Activated CD8-positive, alpha-beta memory T cell treated with anti-CD3 and anti-CD28 coated beads, Interleukin-2, amount 10 ng/mL, durations not matched to agents 7 days and 5 days (primary cell): ENCODE data around the gene ANKHD1. TPM values are rescaled to one million over a fixed set of nuclear protein-coding genes. Genes with fewer than 3 reads are reported as not detected.
"Not testable (repeated sequence)": the region's sequence is repeated elsewhere in the genome, so short reads cannot be mapped to it uniquely, and the experiment has no call there.

Source experiments
- ATAC-seq: fragments of 150-1000 bp; cut with Tn5 transposase; one replicate; pipeline ENCODE4 v1.10.0; 2021; ENCODE audit warnings: moderate library complexity
- CTCF ChIA-PET: fragments of 350-600 bp; sonication (Branson Sonifier 250); formaldehyde crosslinking; loops from one replicate; lab custom pipeline; 2021; ENCODE audit warnings: antibody characterized with exemption; lab: Charles Lee
- DNase-seq: peaks from one replicate; pipeline ENCODE4 v3.0.0-alpha.2; 2020
- H3K27ac Mint-ChIP-seq: one replicate; pipeline ENCODE4 v1.8.0; 2021; ENCODE audit warnings: mild to moderate bottlenecking, mixed read lengths
- H3K27me3 Mint-ChIP-seq: one replicate; pipeline ENCODE4 v1.8.0; 2021; ENCODE audit warnings: mixed read lengths
- H3K36me3 Mint-ChIP-seq: one replicate; pipeline ENCODE4 v1.8.0; 2021; ENCODE audit warnings: mild to moderate bottlenecking, mixed read lengths
- H3K4me1 Mint-ChIP-seq: one replicate; pipeline ENCODE4 v1.8.0; 2021; ENCODE audit warnings: mixed read lengths
- H3K4me3 Mint-ChIP-seq: one replicate; pipeline ENCODE4 v1.8.0; 2021; ENCODE audit warnings: mild to moderate bottlenecking, moderate library complexity, mixed read lengths
- H3K9me3 Mint-ChIP-seq: one replicate; pipeline ENCODE4 v1.8.0; 2022; ENCODE audit warnings: low read depth, mixed read lengths
- total RNA-seq, 2 experiments: library from RNA; stranded (reverse); gene quantifications; one replicate each; pipeline ENCODE4 v1.2.3, GENCODE V29; 2021

Gene ANKHD1
- total RNA-seq, 2 experiments from 2014 or later, result 111 to 124 TPM

GRCh38 chr5:140469259-140469658 lies 67.6 kb downstream of the ANKHD1 start:
- ATAC-seq (no peak), DNase-seq (no peak)
- CTCF ChIA-PET, result no interaction called here
- Mint-ChIP-seq H3K27me3 (no peaks in the 10 kb centered on the region), H3K4me1 (no peaks in the 10 kb centered on the region), H3K36me3 (peaks cover 25% of the 10 kb centered on the region), H3K9me3 (no peaks in the 10 kb centered on the region), H3K27ac (no peak overlapping the region), H3K4me3 (no peak overlapping the region)

- no peaks in the 10 kb centered on the region for H3K4me1 Mint-ChIP-seq
- H3K4me3 Mint-ChIP-seq, result no peak overlapping the region
- DNase-seq (no peak), ATAC-seq (no peak)
- no peaks in the 10 kb centered on the region for H3K27me3 Mint-ChIP-seq
- no peak overlapping the region for H3K27ac Mint-ChIP-seq
- H3K9me3 Mint-ChIP-seq, result no peaks in the 10 kb centered on the region
- H3K36me3 Mint-ChIP-seq, result peaks cover 12% of the 10 kb centered on the region
- CTCF ChIA-PET, result no interaction called here
Observed at GRCh38 chr5:140480310-140481014, 78.8 kb downstream of the ANKHD1 start.

GRCh38 chr5:140481758-140482157 lies 80.1 kb downstream of the ANKHD1 start:
- no peak for DNase-seq

GRCh38 chr5:140483055-140483454 lies 81.4 kb downstream of the ANKHD1 start:
- no peak overlapping the region for H3K4me3 Mint-ChIP-seq
- DNase-seq (no peak), ATAC-seq (no peak)
- no peaks in the 10 kb centered on the region for H3K27me3 Mint-ChIP-seq
- CTCF ChIA-PET, result no interaction called here
- H3K27ac Mint-ChIP-seq, result no peak overlapping the region
- no peaks in the 10 kb centered on the region for H3K4me1 Mint-ChIP-seq
- H3K36me3 Mint-ChIP-seq, result peaks cover 18% of the 10 kb centered on the region
- H3K9me3 Mint-ChIP-seq, result no peaks in the 10 kb centered on the region

More at GRCh38 chr5:140481758-140482157, 80.1 kb downstream of the ANKHD1 start:
- Mint-ChIP-seq H3K4me3 (no peak overlapping the region), H3K4me1 (no peaks in the 10 kb centered on the region), H3K27ac (no peak overlapping the region), H3K9me3 (no peaks in the 10 kb centered on the region), H3K27me3 (no peaks in the 10 kb centered on the region), H3K36me3 (peaks cover 15% of the 10 kb centered on the region)
- CTCF ChIA-PET, result interaction anchor here (1.1 kb wide), 1 partner anchor 109 kb away, joined by 3 read pairs; no protein-coding TSS in a partner anchor
- ATAC-seq, result no peak

- CTCF ChIA-PET, ATAC-seq, H3K9me3 Mint-ChIP-seq, H3K4me1 Mint-ChIP-seq, H3K4me3 Mint-ChIP-seq, DNase-seq, H3K27me3 Mint-ChIP-seq, H3K27ac Mint-ChIP-seq: not testable (repeated sequence)
- peaks cover 27% of the 10 kb centered on the region for H3K36me3 Mint-ChIP-seq
Observed at GRCh38 chr5:140488141-140488540, 86.5 kb downstream of the ANKHD1 start.

GRCh38 chr5:140488914-140489313 lies 87.3 kb downstream of the ANKHD1 start:
- no peak for ATAC-seq
- peaks cover 33% of the 10 kb centered on the region for H3K36me3 Mint-ChIP-seq
- H3K9me3 Mint-ChIP-seq, result no peaks in the 10 kb centered on the region
- CTCF ChIA-PET, result no interaction called here
- no peaks in the 10 kb centered on the region for H3K4me1 Mint-ChIP-seq
- no peak overlapping the region for H3K27ac Mint-ChIP-seq
- DNase-seq, result no peak
- no peaks in the 10 kb centered on the region for H3K27me3 Mint-ChIP-seq
- no peak overlapping the region for H3K4me3 Mint-ChIP-seq

- H3K27me3 Mint-ChIP-seq, result no peaks in the 10 kb centered on the region
- H3K27ac Mint-ChIP-seq, result no peak overlapping the region
- DNase-seq (no peak), ATAC-seq (no peak)
- CTCF ChIA-PET, result no interaction called here
- no peaks in the 10 kb centered on the region for H3K9me3 Mint-ChIP-seq
- H3K4me3 Mint-ChIP-seq, result no peak overlapping the region
- peaks cover 36% of the 10 kb centered on the region for H3K36me3 Mint-ChIP-seq
- peaks cover 2% of the 10 kb centered on the region for H3K4me1 Mint-ChIP-seq
Observed at GRCh38 chr5:140497897-140498296, 96.3 kb downstream of the ANKHD1 start.

- H3K4me3 Mint-ChIP-seq, result no peak overlapping the region
- no peaks in the 10 kb centered on the region for H3K27me3 Mint-ChIP-seq
- H3K4me1 Mint-ChIP-seq, result peaks cover 2% of the 10 kb centered on the region
- no peak overlapping the region for H3K27ac Mint-ChIP-seq
- DNase-seq (no peak), ATAC-seq (no peak)
- H3K36me3 Mint-ChIP-seq, result peaks cover 32% of the 10 kb centered on the region
- H3K9me3 Mint-ChIP-seq, result no peaks in the 10 kb centered on the region
- CTCF ChIA-PET, result no interaction called here
Observed at GRCh38 chr5:140498591-140498990, 97.0 kb downstream of the ANKHD1 start.

GRCh38 chr5:140502834-140503233 lies 101.2 kb downstream of the ANKHD1 start:
- peaks cover 1% of the 10 kb centered on the region for H3K4me1 Mint-ChIP-seq
- CTCF ChIA-PET, result no interaction called here
- no peak overlapping the region for H3K4me3 Mint-ChIP-seq
- H3K27ac Mint-ChIP-seq, result no peak overlapping the region
- H3K9me3 Mint-ChIP-seq, result no peaks in the 10 kb centered on the region
- ATAC-seq, result no peak
- H3K27me3 Mint-ChIP-seq, result no peaks in the 10 kb centered on the region
- H3K36me3 Mint-ChIP-seq, result peaks cover 26% of the 10 kb centered on the region
- DNase-seq, result no peak

GRCh38 chr5:140509898-140510297 lies 108.3 kb downstream of the ANKHD1 start:
- Mint-ChIP-seq H3K4me3 (no peak overlapping the region), H3K27me3 (no peaks in the 10 kb centered on the region), H3K27ac (no peak overlapping the region), H3K36me3 (peaks cover 62% of the 10 kb centered on the region), H3K4me1 (no peaks in the 10 kb centered on the region), H3K9me3 (no peaks in the 10 kb centered on the region)
- DNase-seq (no peak), ATAC-seq (no peak)
- CTCF ChIA-PET, result no interaction called here

GRCh38 chr5:140513124-140513523 lies 111.5 kb downstream of the ANKHD1 start:
- H3K4me3 Mint-ChIP-seq, result no peak overlapping the region
- DNase-seq (no peak), ATAC-seq (no peak)
- H3K27me3 Mint-ChIP-seq, result no peaks in the 10 kb centered on the region
- H3K27ac Mint-ChIP-seq, result no peak overlapping the region
- no peaks in the 10 kb centered on the region for H3K4me1 Mint-ChIP-seq
- H3K36me3 Mint-ChIP-seq, result peaks cover 56% of the 10 kb centered on the region
- CTCF ChIA-PET, result no interaction called here
- no peaks in the 10 kb centered on the region for H3K9me3 Mint-ChIP-seq

- DNase-seq, result no peak
- no peak for ATAC-seq
- Mint-ChIP-seq H3K9me3 (no peaks in the 10 kb centered on the region), H3K4me3 (no peak overlapping the region), H3K36me3 (peaks cover 32% of the 10 kb centered on the region), H3K27me3 (no peaks in the 10 kb centered on the region), H3K27ac (no peak overlapping the region), H3K4me1 (peaks cover 2% of the 10 kb centered on the region)
- CTCF ChIA-PET, result no interaction called here
Observed at GRCh38 chr5:140524003-140524402, 122.4 kb downstream of the ANKHD1 start.

- no peak overlapping the region for H3K4me3 Mint-ChIP-seq
- H3K4me1 Mint-ChIP-seq, result peaks cover 1% of the 10 kb centered on the region
- CTCF ChIA-PET, result interaction anchor here (0.6 to 1.6 kb wide), 2 partner anchors 94 to 1135 kb away, joined by 3 to 4 read pairs; no protein-coding TSS in a partner anchor
- peaks cover 49% of the 10 kb centered on the region for H3K36me3 Mint-ChIP-seq
- ATAC-seq (no peak), DNase-seq (no peak)
- H3K9me3 Mint-ChIP-seq, result no peaks in the 10 kb centered on the region
- H3K27me3 Mint-ChIP-seq, result no peaks in the 10 kb centered on the region
- H3K27ac Mint-ChIP-seq, result no peak overlapping the region
Observed at GRCh38 chr5:140540227-140540626, 138.6 kb downstream of the ANKHD1 start.

- DNase-seq (no peak), ATAC-seq (no peak)
- Mint-ChIP-seq H3K4me3 (no peak overlapping the region), H3K36me3 (peaks cover 37% of the 10 kb centered on the region), H3K27ac (no peak overlapping the region), H3K9me3 (no peaks in the 10 kb centered on the region), H3K27me3 (no peaks in the 10 kb centered on the region), H3K4me1 (peaks cover 5% of the 10 kb centered on the region)
- CTCF ChIA-PET, result interaction anchor here (0.7 kb wide), 1 partner anchor 766 kb away, joined by 3 read pairs; no protein-coding TSS in a partner anchor
Observed at GRCh38 chr5:140542972-140543371, 141.3 kb downstream of the ANKHD1 start.
